Loucy (cell line): ENCODE results near the gene CRYGS.

ENCODE experiments used
- H2AFZ ChIP-seq: fragments of 200-600 bp; sonication (generic); 2 replicates; pipeline ENCODE4 v1.6.0; 2016; ENCODE audit warnings: antibody characterized with exemption, mild to moderate bottlenecking, low read length, moderate library complexity
- H3F3A ChIP-seq: fragments of 200-600 bp; 2 replicates; pipeline ENCODE4 v1.6.0; 2016; ENCODE audit warnings: antibody characterized with exemption, low read depth, mild to moderate bottlenecking
- H3K27me3 ChIP-seq: fragments of 200-600 bp; sonication (generic); 2 replicates; pipeline ENCODE4 v1.6.1; 2014; ENCODE audit warnings: low read length, mild to moderate bottlenecking; ENCODE audit not compliant: insufficient read depth, poor library complexity, severe bottlenecking
- H3K36me3 ChIP-seq: fragments of 200-600 bp; sonication (generic); 2 replicates; pipeline ENCODE4 v1.6.1; 2016; ENCODE audit warnings: low read length; ENCODE audit not compliant: insufficient read depth
- H3K4me1 ChIP-seq: fragments of 200-600 bp; sonication (generic); 2 replicates; pipeline ENCODE4 v1.5.1; 2014; ENCODE audit warnings: low read length, mild to moderate bottlenecking; ENCODE audit not compliant: insufficient read depth, poor library complexity, severe bottlenecking
- H3K4me2 ChIP-seq: fragments of 200-600 bp; sonication (generic); 2 replicates; pipeline ENCODE4 v1.6.0; 2014; ENCODE audit warnings: antibody characterized with exemption, low read length, low read depth, mild to moderate bottlenecking; ENCODE audit not compliant: poor library complexity, severe bottlenecking
- H3K4me3 ChIP-seq: fragments of 200-600 bp; sonication (generic); 2 replicates; pipeline ENCODE4 v1.5.1; 2014; ENCODE audit warnings: low read length, mild to moderate bottlenecking, mixed read lengths; ENCODE audit not compliant: poor library complexity, severe bottlenecking
- H3K79me2 ChIP-seq: fragments of 200-600 bp; sonication (generic); 2 replicates; pipeline ENCODE4 v1.6.1; 2014; ENCODE audit warnings: low read length; ENCODE audit not compliant: insufficient read depth
- H3K9ac ChIP-seq: fragments of 200-600 bp; sonication (generic); 2 replicates; pipeline ENCODE4 v1.6.0; 2014; ENCODE audit warnings: mild to moderate bottlenecking, low read depth, low read length, moderate library complexity; ENCODE audit not compliant: poor library complexity, severe bottlenecking
- H3K9me2 ChIP-seq: fragments of 200-600 bp; sonication (generic); replicated peaks from 2 replicates; pipeline ENCODE4 v1.6.1; 2016; ENCODE audit warnings: low read depth, low read length, mixed read lengths
- H3K9me3 ChIP-seq: fragments of 200-600 bp; sonication (generic); 2 replicates; pipeline ENCODE4 v1.6.1; 2014; ENCODE audit warnings: mild to moderate bottlenecking, antibody characterized with exemption, low read length, low read depth; ENCODE audit not compliant: insufficient read depth
- H4K20me1 ChIP-seq: fragments of 200-600 bp; sonication (generic); 2 replicates; pipeline ENCODE4 v1.6.0; 2014; ENCODE audit warnings: antibody characterized with exemption, low read length, mild to moderate bottlenecking; ENCODE audit not compliant: insufficient read depth, poor library complexity, severe bottlenecking
- CTCF ChIP-seq: fragments of 200-600 bp; sonication (generic); conservative IDR thresholded peaks from 2 replicates; pipeline ENCODE4 v1.5.1; 2014; ENCODE audit warnings: mild to moderate bottlenecking, antibody characterized with exemption, low read length
- EZH2phosphoT487 ChIP-seq: fragments of 200-600 bp; IDR thresholded peaks from 2 replicates; pipeline ENCODE4 v1.6.1; 2018; ENCODE audit warnings: antibody characterized with exemption, mild to moderate bottlenecking, moderate library complexity, borderline replicate concordance

The CRYGS gene

DNA sequence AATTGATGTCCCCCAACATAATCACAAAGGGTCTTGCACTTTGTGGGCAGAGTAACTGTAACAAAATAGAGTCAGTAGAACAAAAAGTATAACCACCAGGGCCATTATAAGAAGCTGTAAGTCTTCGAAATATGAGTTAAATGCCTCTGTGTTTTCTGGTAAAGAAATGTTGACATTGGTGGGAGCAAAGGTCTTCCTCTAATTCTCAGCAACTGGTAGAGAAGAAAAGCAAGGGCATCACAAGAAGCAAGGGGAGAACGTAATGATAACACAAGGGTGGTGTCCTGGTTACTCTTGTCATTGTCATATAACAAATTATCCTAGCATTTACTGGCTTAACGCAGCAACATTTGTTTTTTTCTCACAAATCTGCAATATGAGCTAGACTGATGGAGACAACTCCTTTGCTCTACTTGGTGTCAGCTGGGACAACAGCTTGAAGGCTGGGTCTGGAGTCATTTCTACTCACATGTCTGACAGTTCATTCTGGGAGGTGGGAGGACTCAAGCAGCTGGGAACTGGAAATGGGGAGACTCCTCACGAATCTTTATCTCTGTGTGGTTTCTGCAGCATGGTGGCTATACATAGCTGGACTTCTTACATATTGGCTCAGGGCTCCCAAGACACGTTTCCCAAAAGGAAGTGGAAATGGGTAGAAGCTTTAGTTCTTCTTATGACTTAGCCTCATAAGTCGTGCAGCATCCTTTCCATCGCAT, 46.6 kb upstream of the CRYGS start:
- Histone ChIP-seq H3K36me3 (peaks cover 5% of the 10 kb centered on the region; the same call in 1 of the 2 replicates), H3K4me1 (peaks cover 7% of the 10 kb centered on the region), H3F3A (no peaks in the 10 kb centered on the region), H3K9me3 (no peaks in the 10 kb centered on the region), H3K9me2 (no peaks in the 10 kb centered on the region), H2AFZ (no peak overlapping the region), H3K4me2 (no peak overlapping the region), H3K79me2 (no peaks in the 10 kb centered on the region), H3K27me3 (no peaks in the 10 kb centered on the region), H3K9ac (no peak overlapping the region), H3K4me3 (no peak overlapping the region), H4K20me1 (no peaks in the 10 kb centered on the region)
- TF ChIP-seq CTCF (no peak), EZH2phosphoT487 (no peak)

DNA sequence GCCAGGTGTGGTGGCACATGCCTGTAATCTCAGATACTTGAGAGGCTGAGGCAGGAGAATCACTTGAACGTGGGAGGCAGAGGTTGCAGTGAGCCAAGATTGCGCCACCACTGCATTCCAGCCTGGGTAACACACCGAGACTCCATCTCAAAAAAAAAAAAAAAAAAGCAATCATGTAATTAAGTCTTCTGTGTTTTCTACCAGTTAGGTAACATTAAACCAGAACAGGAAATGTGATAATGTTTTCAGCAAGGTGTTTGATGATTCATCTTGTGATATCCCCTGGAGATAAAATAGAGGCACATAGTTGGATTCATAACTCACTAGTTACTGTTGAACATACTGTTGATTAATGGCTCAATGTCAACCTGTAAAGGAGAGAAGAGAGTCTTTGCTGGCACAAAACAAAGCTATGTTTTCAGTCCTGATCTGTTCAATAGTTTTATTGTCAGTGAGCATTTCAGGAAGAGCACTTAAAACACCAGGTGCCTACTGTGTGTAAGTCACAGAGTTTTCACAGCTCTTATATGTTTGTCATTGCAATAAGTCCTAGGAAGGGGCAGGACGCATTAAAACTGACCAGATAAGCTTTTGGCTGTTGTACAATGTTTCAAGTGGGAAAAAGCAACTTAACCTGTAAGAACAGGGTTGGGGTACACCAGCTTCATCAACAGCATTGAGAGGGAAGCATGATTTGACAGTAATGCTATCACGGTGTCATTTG, 45.8 kb upstream of the CRYGS start:
- Histone ChIP-seq H3K9me2 (no peaks in the 10 kb centered on the region), H3K9me3 (no peaks in the 10 kb centered on the region), H2AFZ (no peak overlapping the region), H3K4me2 (peak overlapping the region; percentile 0), H3K27me3 (no peaks in the 10 kb centered on the region), H3K9ac (no peak overlapping the region), H3K4me1 (peaks cover 7% of the 10 kb centered on the region), H4K20me1 (no peaks in the 10 kb centered on the region), H3K79me2 (no peaks in the 10 kb centered on the region), H3F3A (no peaks in the 10 kb centered on the region), H3K36me3 (peaks cover 12% of the 10 kb centered on the region; the same call in 1 of the 2 replicates), H3K4me3 (no peak overlapping the region)
- TF ChIP-seq EZH2phosphoT487: no peak

DNA sequence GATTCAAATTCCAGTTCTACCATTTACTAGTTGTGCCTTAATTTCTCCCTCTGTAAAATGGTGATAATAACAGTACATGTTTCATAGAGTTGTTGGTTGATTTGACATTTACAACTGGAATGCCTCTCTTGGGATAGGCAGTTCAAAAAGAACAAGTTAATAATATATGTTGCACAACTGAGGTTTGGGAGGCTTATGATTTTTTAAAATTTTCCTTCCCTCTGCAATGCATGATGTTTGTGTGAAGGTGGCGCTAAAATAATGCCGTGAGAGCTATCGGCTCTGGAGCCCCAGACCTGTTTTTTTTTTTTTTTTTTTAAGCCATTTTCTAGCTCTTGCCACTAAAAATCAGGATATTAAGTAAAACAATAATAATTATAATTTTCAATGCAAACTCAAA, 44.9 kb upstream of the CRYGS start:
- Histone ChIP-seq H3K4me2 (no peak overlapping the region), H3K4me3 (no peak overlapping the region), H3F3A (no peaks in the 10 kb centered on the region), H3K27me3 (no peaks in the 10 kb centered on the region), H3K9ac (no peak overlapping the region), H2AFZ (no peak overlapping the region), H3K36me3 (peaks cover 21% of the 10 kb centered on the region; the same call in 1 of the 2 replicates), H4K20me1 (no peaks in the 10 kb centered on the region), H3K79me2 (no peaks in the 10 kb centered on the region), H3K9me2 (no peaks in the 10 kb centered on the region), H3K4me1 (peaks cover 7% of the 10 kb centered on the region), H3K9me3 (no peaks in the 10 kb centered on the region)
- TF ChIP-seq CTCF (peak; percentile 56), EZH2phosphoT487 (no peak)
